Measurements from ENCODE around the gene C6orf52.

- TF ChIP-seq CTCF (IDR thresholded peaks at IDR 0.05; ENCODE audit: low read depth, low read length) (no peak), EZH2phosphoT487 (IDR thresholded peaks at IDR 0.05; ENCODE audit: low read depth) (no peak)
Observed at GRCh38 chr6:10736731-10737130, 42.3 kb upstream of the C6orf52 start.

All from OCI-LY3 (cell line).